Stimulated activated CD4-positive, alpha-beta T cell treated with anti-CD3 and anti-CD28 coated beads, TNF-alpha, amount 100 ng/mL, for 1 hour (primary cell): ENCODE data around the gene PTPRM.

Experiments used
- DNase-seq, 3 donors: peaks; one replicate each; pipeline ENCODE4 v3.0.0-alpha.2; 2020; ENCODE audit warnings: low read depth in 3 of 3, low spot score in 1 of 3

The PTPRM gene

GRCh38 chr18:7886436-7886835 is 319.3 kb downstream of the PTPRM start:
- DNase-seq = no peak

- no peak for DNase-seq
Observed at GRCh38 chr18:7889515-7889914, 322.4 kb downstream of the PTPRM start.

GRCh38 chr18:7890075-7890474 is 323.0 kb downstream of the PTPRM start:
- DNase-seq = no peak

- no peak for DNase-seq
Observed at GRCh38 chr18:7892556-7892955, 325.4 kb downstream of the PTPRM start.

- DNase-seq = no peak
Observed at GRCh38 chr18:7894592-7894991, 327.5 kb downstream of the PTPRM start.

GRCh38 chr18:7895346-7895745 is 328.2 kb downstream of the PTPRM start:
- no peak for DNase-seq

GRCh38 chr18:7896161-7896560 is 329.0 kb downstream of the PTPRM start:
- DNase-seq = no peak

- no peak for DNase-seq
Observed at GRCh38 chr18:7896805-7897518, 329.8 kb downstream of the PTPRM start.

GRCh38 chr18:7898181-7898580 is 331.1 kb downstream of the PTPRM start:
- DNase-seq = no peak

GRCh38 chr18:7899078-7899477 is 332.0 kb downstream of the PTPRM start:
- no peak for DNase-seq

GRCh38 chr18:7900091-7900490 is 333.0 kb downstream of the PTPRM start:
- DNase-seq = no peak

GRCh38 chr18:7901657-7902056 is 334.5 kb downstream of the PTPRM start:
- no peak for DNase-seq

- DNase-seq = no peak
Observed at GRCh38 chr18:7902399-7902839, 335.3 kb downstream of the PTPRM start.

- no peak for DNase-seq
Observed at GRCh38 chr18:7904529-7904928, 337.4 kb downstream of the PTPRM start.

- no peak for DNase-seq
Observed at GRCh38 chr18:7908681-7909299, 341.7 kb downstream of the PTPRM start.

- no peak for DNase-seq
Observed at GRCh38 chr18:7914834-7915670, 347.9 kb downstream of the PTPRM start.

- no peak for DNase-seq
Observed at GRCh38 chr18:7918701-7919100, 351.6 kb downstream of the PTPRM start.

GRCh38 chr18:7919565-7919964 is 352.4 kb downstream of the PTPRM start:
- DNase-seq = no peak

- DNase-seq = no peak
Observed at GRCh38 chr18:7921938-7922587, 354.9 kb downstream of the PTPRM start.

- DNase-seq = no peak
Observed at GRCh38 chr18:7923105-7923504, 356.0 kb downstream of the PTPRM start.

GRCh38 chr18:7924616-7925015 is 357.5 kb downstream of the PTPRM start:
- no peak for DNase-seq

- DNase-seq = no peak
Observed at GRCh38 chr18:7926526-7926925, 359.4 kb downstream of the PTPRM start.
